ENCODE measurements around the gene TMCO4. TPM values are rescaled to one million over a fixed set of nuclear protein-coding genes. Genes with fewer than 3 reads are reported as not detected.

TMCO4 gene
- total and polyA plus RNA-seq, 2 of the 8 experiments (the other 6 are each of a cell fraction or from before 2014, with no cell fraction given): 3.0 to 3.1 TPM

GRCh38 chr1:19812875-19813642 lies 13.3 kb upstream of the TMCO4 start:
- WGBS, 2 experiments (ENCODE audit: extremely low coverage in 1 of 2, insufficient coverage in 1 of 2, insufficient read length in 1 of 2, insufficient replicate concordance in 2 of 2, low coverage in 1 of 2, low lambda C conversion rate in 2 of 2, missing lambda C conversion rate in 1 of 2): 92% methylated on average over 15 of the region's 15 CpGs; no CpG with 5 or more reads in 1 of the 2 experiments
- CTCF ChIA-PET (ENCODE audit: partially characterized antibody): interaction anchor here (0.8 to 1.7 kb wide), 6 partner anchors 10 to 390 kb away, joined by 3 to 9 read pairs (median 4); partner anchors contain the start of gene OTUD3
- H2AFZ ChIP-seq (ENCODE audit: low read length): no peak overlapping the region
- TF ChIP-seq KDM5A (IDR thresholded peaks at IDR 0.05; ENCODE audit: low read length) (no peak), USF2 (IDR thresholded peaks at IDR 0.05; ENCODE audit: low read length) (no peak), ATF2 (IDR thresholded peaks at IDR 0.05; ENCODE audit: low read length) (no peak), EP300 (IDR thresholded peaks at IDR 0.05; ENCODE audit: borderline replicate concordance in 1 of 2, low read depth in 2 of 2, low read length in 2 of 2) (no peak), CBX5 (IDR thresholded peaks at IDR 0.05; ENCODE audit: low read depth, low read length) (no peak), RBBP5 (IDR thresholded peaks at IDR 0.05; ENCODE audit: borderline replicate concordance, low read depth, low read length) (no peak), TBP (IDR thresholded peaks at IDR 0.05; ENCODE audit: low read depth, low read length) (no peak), POLR2AphosphoS5 (IDR thresholded peaks at IDR 0.05; ENCODE audit: low read depth, low read length) (no peak), SIN3A (conservative IDR thresholded peaks at IDR 0.05 in 1 of 2, IDR thresholded peaks at IDR 0.05 in 1 of 2; ENCODE audit: low read depth in 1 of 2, low read length in 2 of 2) (no peak)

More at GRCh38 chr1:19812875-19813642, 13.3 kb upstream of the TMCO4 start:
- no peak overlapping the region for H4K8ac ChIP-seq (ENCODE audit: extremely low read depth, insufficient read depth, low read length)
- H4K20me1 ChIP-seq (replicated peaks in 1 of 2; ENCODE audit: control insufficient read depth in 1 of 2, insufficient read depth in 2 of 2, low read length in 2 of 2): no peaks in the 10 kb centered on the region
- H2BK20ac ChIP-seq (ENCODE audit: low read length): no peak overlapping the region
- peak overlapping the region; percentile 54; the same call in 1 of the 2 replicates for H2BK15ac ChIP-seq (ENCODE audit: low read length)
- no peak overlapping the region for H3K18ac ChIP-seq (ENCODE audit: extremely low read depth, low read length)
- H2BK120ac ChIP-seq (replicated peaks; ENCODE audit: low read depth, low read length): no peak overlapping the region
- no peak overlapping the region for H2AK5ac ChIP-seq (ENCODE audit: low read depth, low read length)
- FAIRE-seq (no peak), DNase-seq (ENCODE audit: low read depth in 1 of 2, low spot score in 2 of 2) (no peak)
- no peak overlapping the region for H4K91ac ChIP-seq (replicated peaks; ENCODE audit: insufficient read length, low read length)
- no peaks in the 10 kb centered on the region for H3K79me1 ChIP-seq (ENCODE audit: low read depth, low read length)
- H3K4ac ChIP-seq (replicated peaks; ENCODE audit: insufficient read length, low read depth, low read length): no peak overlapping the region
- H3K36me3 ChIP-seq (ENCODE audit: control insufficient read depth in 2 of 4, insufficient read depth in 4 of 4, low read length in 3 of 4): no peaks in the 10 kb centered on the region
- H3K9me3 ChIP-seq (ENCODE audit: insufficient read depth in 2 of 2, low read depth in 1 of 2, low read length in 1 of 2): no peaks in the 10 kb centered on the region
- no peak overlapping the region for H3K4me3 ChIP-seq (ENCODE audit: extremely low read depth in 1 of 4, insufficient read depth in 2 of 4, low read depth in 3 of 4, low read length in 4 of 4)
- H3K9ac ChIP-seq (replicated peaks in 1 of 4; ENCODE audit: extremely low read depth in 1 of 4, low read depth in 3 of 4, low read length in 3 of 4): no peak overlapping the region
- H3K56ac ChIP-seq (replicated peaks; ENCODE audit: insufficient read length, low read depth, low read length): no peak overlapping the region
- H2BK5ac ChIP-seq (ENCODE audit: low read depth, low read length): no peak overlapping the region; the same call in 1 of the 2 replicates
- no peak overlapping the region for H3K27ac ChIP-seq (ENCODE audit: low read depth, low read length)
- H3K14ac ChIP-seq (ENCODE audit: insufficient read length): no peak overlapping the region
- peaks cover 10 to 19% (median 11%) of the 10 kb centered on the region in 4 experiments for H3K4me1 ChIP-seq (replicated peaks in 1 of 4; ENCODE audit: control insufficient read depth in 3 of 4, insufficient read depth in 4 of 4, low read length in 3 of 4)
- no peaks in the 10 kb centered on the region for H3K79me2 ChIP-seq (ENCODE audit: control insufficient read depth in 1 of 2, insufficient read depth in 2 of 2, low read length in 2 of 2)
- no peaks in the 10 kb centered on the region for H3K23me2 ChIP-seq (ENCODE audit: low read depth, low read length)
- H3K23ac ChIP-seq (ENCODE audit: insufficient read length): no peak overlapping the region
- H2BK12ac ChIP-seq (ENCODE audit: low read depth, low read length): no peak overlapping the region
- H3K27me3 ChIP-seq (replicated peaks in 1 of 4; ENCODE audit: control insufficient read depth in 3 of 4, extremely low read depth in 1 of 4, insufficient read depth in 3 of 4, low read length in 3 of 4): no peaks in the 10 kb centered on the region
- no peak overlapping the region for H3K4me2 ChIP-seq (ENCODE audit: insufficient read depth in 1 of 2, low read depth in 2 of 2, low read length in 2 of 2)
- POLR2A ChIA-PET (ENCODE audit: partially characterized antibody): no interaction called here
- no peak overlapping the region for H4K5ac ChIP-seq (ENCODE audit: insufficient read length, low read depth, low read length)

Data from H1 (cell line).